Panc1 (cell line): ENCODE measurements around the gene HMGN4. TPM values are rescaled to one million over a fixed set of nuclear protein-coding genes. Genes with fewer than 3 reads are reported as not detected.

Experiments
- ATAC-seq: fragments of 200-7000 bp; cut with Tn5 transposase; 2 replicates; pipeline ENCODE4 v1.9.1; 2020; ENCODE audit warnings: mild to moderate bottlenecking, moderate library complexity
- BruUV-seq: library from RNA; stranded (reverse); fragments of 400-500 nt; replicated peaks from 2 replicates; lab custom pipeline; 2021; lab: Mats Ljungman, UMichigan
- CTCF ChIA-PET: fragments of 300-600 bp; sonication (Branson Sonifier 250); formaldehyde crosslinking; loops from one replicate; lab custom pipeline; 2022; ENCODE audit warnings: antibody characterized with exemption; lab: Charles Lee
- POLR2A ChIA-PET: fragments of 300-600 bp; sonication (Branson Sonifier 250); formaldehyde crosslinking; loops from one replicate; lab custom pipeline; 2022; ENCODE audit warnings: antibody characterized with exemption; lab: Charles Lee
- DNase-seq: peaks from one replicate; pipeline ENCODE4 v3.0.0-alpha.2; 2010; ENCODE audit warnings: low read depth, low spot score
- H3K27ac ChIP-seq: 2 replicates; pipeline ENCODE4 v1.5.1; 2011; ENCODE audit warnings: mild to moderate bottlenecking, low read length, inconsistent platforms
- H3K27me3 ChIP-seq: fragments of 200-500 bp; sonication (Bioruptor generic); 2 replicates; pipeline ENCODE4 v1.6.0; 2014; ENCODE audit warnings: low read length, inconsistent platforms; ENCODE audit not compliant: control insufficient read depth, insufficient read depth
- H3K36me3 ChIP-seq: fragments of 200-500 bp; sonication (Bioruptor generic); 2 replicates; pipeline ENCODE4 v1.5.1; 2014; ENCODE audit warnings: inconsistent platforms, mild to moderate bottlenecking, low read length, moderate library complexity; ENCODE audit not compliant: control insufficient read depth, insufficient read depth
- H3K4me1 ChIP-seq: 2 replicates; pipeline ENCODE4 v1.5.1; 2011; ENCODE audit warnings: inconsistent platforms, mild to moderate bottlenecking, low read length, moderate library complexity; ENCODE audit not compliant: control insufficient read depth, insufficient read depth
- H3K4me3 ChIP-seq, 2 experiments: 2 replicates each; pipeline ENCODE4 v1.5.1; 2011 to 2012; ENCODE audit warnings: low read depth in 2 of 2, low read length in 2 of 2, mild to moderate bottlenecking in 2 of 2, inconsistent platforms in 1 of 2, moderate library complexity in 1 of 2
- H3K9me3 ChIP-seq: fragments of 200-500 bp; sonication (Bioruptor generic); 2 replicates; pipeline ENCODE4 v1.5.1; 2014; ENCODE audit warnings: low read depth, mild to moderate bottlenecking, inconsistent platforms, low read length, moderate library complexity; ENCODE audit not compliant: control insufficient read depth, insufficient read depth
- CTCF ChIP-seq: fragments of 450-650 bp; IDR thresholded peaks from 2 replicates; pipeline ENCODE4 v1.5.1; 2017; ENCODE audit warnings: mild to moderate bottlenecking
- POLR2AphosphoS5 ChIP-seq: IDR thresholded peaks from 2 replicates; pipeline ENCODE4 v1.6.1; 2012; ENCODE audit warnings: mild to moderate bottlenecking, low read depth, low read length, moderate library complexity
- REST ChIP-seq, 2 experiments: IDR thresholded peaks; 2 replicates each; pipeline ENCODE4 v1.6.1; 2011 to 2012; ENCODE audit warnings: low read depth in 2 of 2, control low read depth in 1 of 2, low read length in 1 of 2, mild to moderate bottlenecking in 1 of 2, moderate library complexity in 1 of 2; ENCODE audit not compliant: insufficient read depth in 1 of 2
- SIN3A ChIP-seq: IDR thresholded peaks from 2 replicates; pipeline ENCODE4 v1.6.1; 2012; ENCODE audit warnings: low read depth, mild to moderate bottlenecking, low read length, moderate library complexity, borderline replicate concordance; ENCODE audit not compliant: insufficient read depth
- TCF7L2 ChIP-seq: IDR thresholded peaks from 2 replicates; pipeline ENCODE4 v1.6.1; 2011; ENCODE audit warnings: mild to moderate bottlenecking, low read depth, low read length, inconsistent platforms
- in situ Hi-C: cut with HindIII; loops from 2 replicates; pipeline ENCODE4 v1.10.0; 2016; ENCODE audit warnings: low sequenced_read_pairs, low pct_unique_long_range_greater_than_20kb
- intact Hi-C: fragments of 100-400 bp; cut with micrococcal nuclease; formaldehyde crosslinking; loops from one replicate; pipeline ENCODE4 v1.10.0; 2022; ENCODE audit not compliant: unreplicated experiment
- total RNA-seq: library from RNA; stranded (reverse); gene quantifications from one replicate; pipeline ENCODE4 v1.2.1, GENCODE V29; 2021; ENCODE audit not compliant: unreplicated experiment

HMGN4 gene
- total RNA-seq, 1 experiment from 2014 or later, result 60.5 TPM

GRCh38 chr6:26588965-26589364 is 50.8 kb downstream of the HMGN4 start:
- DNase-seq, result no peak
- no peak overlapping the region for H3K27ac ChIP-seq
- ChIA-PET POLR2A (no interaction called here), CTCF (no interaction called here)
- intact Hi-C loops, result no loop called here
- no TSS peak for BruUV-seq
- no peak for TF ChIP-seq CTCF
- TF ChIP-seq SIN3A, result no peak
- no peak for TF ChIP-seq REST (IDR thresholded peaks at IDR 0.05; ENCODE audit: insufficient read depth in 1 of 2, low read depth in 2 of 2, low read length in 1 of 2)
- no peak for TF ChIP-seq TCF7L2
- no peak for TF ChIP-seq POLR2AphosphoS5
- no peak overlapping the region for H3K4me3 ChIP-seq
- H3K9me3 ChIP-seq, result no peaks in the 10 kb centered on the region
- no peaks in the 10 kb centered on the region for H3K36me3 ChIP-seq
- in situ Hi-C loops, result no loop called here
- no peak for ATAC-seq
- H3K27me3 ChIP-seq, result peaks cover 6% of the 10 kb centered on the region; the same call in 1 of the 2 replicates
- no peaks in the 10 kb centered on the region for H3K4me1 ChIP-seq

DNA sequence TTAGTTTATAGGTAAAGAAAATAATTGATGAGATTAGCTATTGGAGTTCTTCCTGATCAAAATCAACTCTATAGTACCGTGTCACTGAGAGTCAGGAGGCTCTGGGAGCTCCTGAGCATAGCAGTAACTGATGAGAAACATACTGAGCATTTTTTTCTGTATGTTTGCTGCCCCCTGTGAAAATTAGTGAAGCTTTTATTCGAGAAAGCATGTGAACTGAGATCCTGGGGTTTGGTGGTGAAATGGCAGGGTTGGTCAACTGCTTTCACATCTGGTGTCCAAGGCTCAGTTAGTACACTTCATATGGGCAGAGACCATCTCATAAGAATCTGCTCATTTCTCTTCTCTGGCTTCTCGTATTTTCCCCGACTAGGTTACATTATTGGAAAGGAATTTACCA is 54.5 kb downstream of the HMGN4 start:
- Histone ChIP-seq H3K36me3 (peaks cover 3% of the 10 kb centered on the region; the same call in 1 of the 2 replicates), H3K4me1 (peaks cover 3% of the 10 kb centered on the region; the same call in 1 of the 2 replicates), H3K4me3 (no peak overlapping the region), H3K27me3 (no peaks in the 10 kb centered on the region), H3K9me3 (no peaks in the 10 kb centered on the region), H3K27ac (no peak overlapping the region)
- CTCF ChIA-PET, result interaction anchor here (0.6 to 0.7 kb wide), 3 partner anchors 17 to 251 kb away, joined by 3 to 4 read pairs (median 3); no protein-coding TSS in a partner anchor
- intact Hi-C loops, result no loop called here
- POLR2A ChIA-PET, result no interaction called here
- in situ Hi-C loops, result no loop called here
- TF ChIP-seq TCF7L2, result no peak
- no peak for TF ChIP-seq CTCF
- no peak for TF ChIP-seq POLR2AphosphoS5
- TF ChIP-seq REST (IDR thresholded peaks at IDR 0.05; ENCODE audit: insufficient read depth in 1 of 2, low read depth in 2 of 2, low read length in 1 of 2), result no peak
- no peak for TF ChIP-seq SIN3A
- no peak for ATAC-seq
- BruUV-seq, result no TSS peak
- DNase-seq, result no peak
